Measurements from ENCODE around the gene REV3L. TPM values are rescaled to one million over a fixed set of nuclear protein-coding genes. Genes with fewer than 3 reads are reported as not detected.
"Not testable (repeated sequence)": the region's sequence is repeated elsewhere in the genome, so short reads cannot be mapped to it uniquely, and the experiment has no call there.

REV3L gene
- total RNA-seq, 3 donors from 2014 or later, result 17.7 to 56.4 (median 20.7) TPM

- no peaks in the 10 kb centered on the region for H3K9me3 ChIP-seq
- no peaks in the 10 kb centered on the region for H3K4me1 ChIP-seq (ENCODE audit: low read depth)
- ATAC-seq, result no peak
- intact Hi-C loops (cut with DNase I, micrococcal nuclease), result no loop called here
- no peak for TF ChIP-seq CTCF (IDR thresholded peaks at IDR 0.05)
- no peak overlapping the region for H3K4me3 ChIP-seq
- no peaks in the 10 kb centered on the region for H3K36me3 ChIP-seq (ENCODE audit: low read depth)
- DNase-seq, result no peak
Measured at GRCh38 chr6:111338843-111339242, 144.2 kb downstream of the REV3L start.

- ATAC-seq (peak; percentile 52), DNase-seq (no peak)
- TF ChIP-seq CTCF (IDR thresholded peaks at IDR 0.05), result no peak
- intact Hi-C loops (cut with DNase I, micrococcal nuclease), result no loop called here
- H3K4me3 ChIP-seq, result no peak overlapping the region
- H3K9me3 ChIP-seq, result no peaks in the 10 kb centered on the region
- H3K36me3 ChIP-seq (ENCODE audit: low read depth), result no peaks in the 10 kb centered on the region
- no peaks in the 10 kb centered on the region for H3K4me1 ChIP-seq (ENCODE audit: low read depth)
Measured at GRCh38 chr6:111337829-111338236, 145.2 kb downstream of the REV3L start.

DNA sequence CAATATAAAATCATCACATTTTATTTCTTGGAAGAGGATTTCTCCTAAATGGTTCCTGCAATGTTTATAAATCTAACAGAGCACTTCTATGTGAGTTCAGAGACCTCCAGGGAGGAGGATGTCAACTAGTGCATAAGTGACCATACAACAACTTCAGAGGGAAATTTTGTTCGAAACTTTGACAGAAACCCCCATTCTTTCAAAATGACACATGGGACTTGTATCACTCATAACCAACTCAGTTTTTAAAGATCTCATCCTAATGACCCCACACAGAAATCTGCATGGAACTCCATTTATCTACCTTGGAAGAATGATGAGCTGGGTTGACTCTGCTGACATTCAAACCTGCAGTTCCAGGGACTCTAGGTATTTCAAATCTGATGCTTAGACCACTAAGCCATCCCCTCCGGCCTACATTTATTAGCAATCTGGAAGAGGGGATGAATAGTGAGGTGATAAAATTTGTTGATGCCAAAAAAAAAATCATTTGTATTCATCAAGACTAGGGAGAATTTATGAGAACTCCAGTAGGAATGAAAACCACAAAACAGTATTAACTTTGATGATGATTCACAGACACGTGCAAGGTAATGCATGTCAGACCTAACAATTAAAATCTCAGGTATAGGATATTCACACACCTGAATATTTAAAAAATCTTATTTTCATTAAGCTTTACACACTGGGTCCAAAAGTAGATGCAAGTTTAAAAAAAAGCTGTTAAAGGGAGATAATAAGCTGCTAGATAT is 153.0 kb downstream of the REV3L start:
- Histone ChIP-seq H3K4me3 (no peak overlapping the region), H3K36me3 (ENCODE audit: low read depth) (no peaks in the 10 kb centered on the region), H3K4me1 (ENCODE audit: low read depth) (no peaks in the 10 kb centered on the region), H3K9me3 (no peaks in the 10 kb centered on the region)
- no peak for TF ChIP-seq CTCF (IDR thresholded peaks at IDR 0.05)
- intact Hi-C loops (cut with DNase I, micrococcal nuclease), result no loop called here
- DNase-seq (no peak), ATAC-seq (no peak)

DNA sequence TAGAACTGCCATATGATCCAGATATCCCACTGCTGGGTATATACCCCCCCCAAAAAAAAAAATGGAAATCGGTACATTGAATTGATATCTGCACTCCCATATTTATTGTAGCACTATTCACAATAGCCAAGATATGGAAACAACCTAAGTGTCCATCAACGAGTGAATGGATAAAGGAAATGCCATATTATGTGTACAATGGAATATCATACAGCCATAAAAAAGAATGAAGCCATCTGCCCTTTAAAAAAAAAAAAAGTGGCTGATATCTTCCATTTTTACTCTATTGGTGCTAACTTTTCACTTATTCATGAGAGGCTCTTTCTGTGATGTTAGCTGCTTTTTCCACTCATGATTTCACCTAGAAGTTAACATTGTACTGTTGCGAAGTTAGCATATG is 156.5 kb downstream of the REV3L start:
- ATAC-seq (no peak), DNase-seq (no peak)
- Histone ChIP-seq H3K9me3 (no peaks in the 10 kb centered on the region), H3K4me3 (no peak overlapping the region), H3K4me1 (ENCODE audit: low read depth) (no peaks in the 10 kb centered on the region), H3K36me3 (ENCODE audit: low read depth) (no peaks in the 10 kb centered on the region)
- intact Hi-C loops (cut with DNase I, micrococcal nuclease), result no loop called here
- TF ChIP-seq CTCF (IDR thresholded peaks at IDR 0.05), result no peak

DNA sequence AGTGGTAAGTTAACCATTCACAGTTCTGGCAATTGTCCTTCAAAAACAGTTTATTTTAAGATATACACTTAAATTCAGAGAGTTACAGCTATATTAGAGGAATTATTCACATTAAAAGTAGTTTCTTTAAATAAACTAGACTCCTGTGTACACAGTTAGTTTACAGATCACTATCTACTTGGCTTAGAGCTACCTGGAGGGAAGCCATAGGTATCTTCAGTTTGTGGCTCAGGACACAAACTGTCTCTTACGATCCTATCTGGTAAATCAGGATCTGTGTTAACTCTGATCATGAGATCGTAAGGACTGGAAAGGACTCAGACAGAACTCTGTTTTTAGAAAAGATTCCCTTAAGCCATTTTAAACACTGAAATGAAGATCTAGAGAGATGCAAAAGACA is 160.9 kb downstream of the REV3L start:
- no peak for DNase-seq
- Histone ChIP-seq H3K4me1 (ENCODE audit: low read depth) (no peaks in the 10 kb centered on the region), H3K4me3 (no peak overlapping the region), H3K9me3 (no peaks in the 10 kb centered on the region), H3K36me3 (ENCODE audit: low read depth) (no peaks in the 10 kb centered on the region)
- no peak for TF ChIP-seq CTCF (IDR thresholded peaks at IDR 0.05)
- intact Hi-C loops (cut with DNase I, micrococcal nuclease), result no loop called here
- ATAC-seq, result no peak

DNA sequence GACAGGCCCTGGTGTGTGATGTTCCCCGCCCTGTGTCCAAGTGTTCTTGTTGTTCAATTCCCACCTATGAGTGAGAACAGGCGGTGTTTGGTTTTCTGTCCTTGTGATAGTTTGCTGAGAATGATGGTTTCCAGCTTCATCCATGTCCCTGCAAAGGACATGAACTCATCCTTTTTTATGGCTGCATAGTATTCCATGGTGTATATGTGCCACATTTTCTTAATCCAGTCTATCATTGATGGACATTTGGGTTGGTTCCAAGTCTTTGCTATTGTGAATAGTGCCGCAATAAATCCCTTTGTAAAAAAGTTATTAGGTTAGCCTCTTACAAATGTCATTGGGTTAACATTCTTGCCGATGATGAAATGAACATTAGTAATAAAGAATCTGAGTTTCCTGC is 175.1 kb downstream of the REV3L start:
- H3K9me3 ChIP-seq; intact Hi-C loops (cut with DNase I, micrococcal nuclease); DNase-seq; ATAC-seq; H3K4me1 ChIP-seq (ENCODE audit: low read depth); H3K36me3 ChIP-seq (ENCODE audit: low read depth); H3K4me3 ChIP-seq: not testable (repeated sequence)

All from mucosa of descending colon (tissue), 3 donors.